K562 (cell line): ENCODE data around the gene COL26A1. TPM values are rescaled to one million over a fixed set of nuclear protein-coding genes. Genes with fewer than 3 reads are reported as not detected.

Experiments used
- ATAC-seq: fragments of 200-7000 bp; cut with Tn5 transposase; 3 replicates; pipeline ENCODE4 v1.9.1; 2020; ENCODE audit warnings: moderate library complexity
- BruUV-seq: library from RNA; stranded (reverse); fragments of 400-500 nt; replicated peaks from 2 replicates; lab custom pipeline; 2021; lab: Mats Ljungman, UMichigan
- CTCF ChIA-PET: fragments of 300-600 bp; formaldehyde crosslinking; extraction: SDS; loops from one replicate; lab custom pipeline; 2021; ENCODE audit warnings: low intra/inter-chr PET ratio; lab: Yijun Ruan, JAX
- POLR2A ChIA-PET: fragments of 300-600, 350-650 bp; sonication (Branson Sonifier 250); formaldehyde crosslinking; extraction: SDS; loops from one replicate; lab custom pipeline; 2021; ENCODE audit warnings: antibody characterized with exemption, inconsistent platforms; lab: Yijun Ruan, JAX
- DNase-seq, 4 experiments: peaks; one replicate each; pipeline versions ENCODE4 v3.0.0 to v3.0.0-alpha.2; 2011 to 2018; ENCODE audit warnings: low spot score in 3 of 4, mixed read lengths in 3 of 4; ENCODE audit errors: extremely low read depth in 1 of 4
- FAIRE-seq: peaks from 2 replicates; lab custom pipeline; 2011; peaks lifted over from hg19 to GRCh38; lab: Jason Lieb, UNC
- H2AFZ ChIP-seq: 2 replicates; pipeline ENCODE4 v1.6.0; 2011; ENCODE audit warnings: low read depth, low read length, control low read depth, inconsistent platforms
- H3K27ac ChIP-seq: fragments of 200-600 bp; 3 replicates; pipeline ENCODE4 v1.8.0; 2011; ENCODE audit warnings: low read depth, mild to moderate bottlenecking, control low read depth, inconsistent platforms, low read length, moderate library complexity, mixed read lengths; ENCODE audit errors: extremely low read depth
- H3K27me3 ChIP-seq, 2 experiments: fragments of 300-600 bp in 1 of 2; 2 replicates in 1 of 2; 3 replicates in 1 of 2; pipeline versions ENCODE4 v1.6.0 to v1.8.0; 2011; ENCODE audit warnings: inconsistent platforms in 2 of 2, low read length in 2 of 2, mild to moderate bottlenecking in 1 of 2, mixed read lengths in 1 of 2, moderate library complexity in 1 of 2; ENCODE audit not compliant: control insufficient read depth in 2 of 2, insufficient read depth in 2 of 2
- H3K36me3 ChIP-seq: fragments of 300-600 bp; 3 replicates; pipeline ENCODE4 v1.8.0; 2011; ENCODE audit warnings: mild to moderate bottlenecking, low read length, inconsistent platforms; ENCODE audit not compliant: control insufficient read depth, insufficient read depth
- H3K4me1 ChIP-seq, 2 experiments: fragments of 200-600 bp in 1 of 2; replicated peaks in 1 of 2; 2 replicates in 1 of 2; 3 replicates in 1 of 2; pipeline versions ENCODE4 v1.5.1 to v1.8.0; 2011; ENCODE audit warnings: inconsistent platforms in 2 of 2, low read length in 2 of 2, mild to moderate bottlenecking in 1 of 2, mixed read lengths in 1 of 2, moderate library complexity in 1 of 2; ENCODE audit not compliant: control insufficient read depth in 2 of 2, insufficient read depth in 2 of 2
- H3K4me2 ChIP-seq: 2 replicates; pipeline ENCODE4 v1.6.1; 2011; ENCODE audit warnings: low read length, control low read depth, inconsistent platforms, mixed read lengths; ENCODE audit not compliant: insufficient read depth
- H3K4me3 ChIP-seq: fragments of 200-600 bp; sonication (generic), shearing (Covaris generic); 2 replicates; pipeline ENCODE4 v1.5.1; 2016; ENCODE audit warnings: control low read depth, inconsistent platforms
- H3K79me2 ChIP-seq: fragments of 200-600 bp; 3 replicates; pipeline ENCODE4 v1.8.0; 2011; ENCODE audit warnings: low read length, inconsistent platforms; ENCODE audit not compliant: control insufficient read depth, insufficient read depth
- H3K9ac ChIP-seq, 2 experiments: 2 replicates each; pipeline versions ENCODE4 v1.6.0 to v1.6.1; 2011; ENCODE audit warnings: low read depth in 2 of 2, low read length in 2 of 2, control low read depth in 1 of 2, inconsistent platforms in 1 of 2, mild to moderate bottlenecking in 1 of 2, mixed read lengths in 1 of 2; ENCODE audit not compliant: insufficient read depth in 1 of 2
- H3K9me1 ChIP-seq: one replicate; pipeline ENCODE4 v1.6.0; 2011; ENCODE audit warnings: inconsistent platforms, mild to moderate bottlenecking, low read length, moderate library complexity; ENCODE audit not compliant: control insufficient read depth, insufficient read depth
- H3K9me3 ChIP-seq: replicated peaks from 2 replicates; pipeline ENCODE4 v1.5.1; 2011; ENCODE audit warnings: low read depth, low read length, inconsistent platforms; ENCODE audit not compliant: control insufficient read depth, insufficient read depth
- H4K20me1 ChIP-seq: replicated peaks from 2 replicates; pipeline ENCODE4 v1.6.1; 2011; ENCODE audit warnings: low read length, inconsistent platforms, mixed read lengths; ENCODE audit not compliant: control insufficient read depth, insufficient read depth
- CXXC5 ChIP-seq: fragments of 250-450 bp; sonication (Bioruptor Pico); IDR thresholded peaks from 2 replicates; pipeline ENCODE4 v1.8.0; 2022; ENCODE audit warnings: inconsistent platforms, mild to moderate bottlenecking, moderate library complexity
- HSF4 ChIP-seq: fragments of 250-450 bp; sonication (Bioruptor Pico); IDR thresholded peaks from 2 replicates; pipeline ENCODE4 v2.1.2; 2022; ENCODE audit warnings: mild to moderate bottlenecking, moderate library complexity, borderline replicate concordance
- IRF2 ChIP-seq: sonication (generic); formaldehyde crosslinking; IDR thresholded peaks from 2 replicates; pipeline ENCODE4 v1.8.1; 2022; ENCODE audit warnings: mild to moderate bottlenecking, missing genetic modification reagents
- MYNN ChIP-seq, 2 experiments: sonication (generic); formaldehyde crosslinking in 1 of 2; IDR thresholded peaks; 2 replicates each; pipeline versions ENCODE4 v1.5.0 to v1.6.1; 2016 to 2020; ENCODE audit warnings: antibody characterized with exemption in 1 of 2, missing genetic modification reagents in 1 of 2
- NCOA2 ChIP-seq, 2 experiments: fragments of 450-650 bp; IDR thresholded peaks; 2 replicates each; pipeline ENCODE4 v1.6.1; 2018; ENCODE audit warnings: mild to moderate bottlenecking in 2 of 2, moderate library complexity in 1 of 2; ENCODE audit not compliant: partially characterized antibody in 2 of 2
- NCOR1 ChIP-seq: fragments of 450-650 bp; IDR thresholded peaks from 2 replicates; pipeline ENCODE4 v1.6.1; 2016; ENCODE audit warnings: mild to moderate bottlenecking, moderate library complexity
- POU5F1 ChIP-seq: fragments of 150-350 bp; IDR thresholded peaks from 2 replicates; pipeline ENCODE4 v1.6.1; 2014; ENCODE audit warnings: borderline replicate concordance, low read length, low read depth, mild to moderate bottlenecking; ENCODE audit not compliant: partially characterized antibody
- SIN3B ChIP-seq: fragments of 450-650 bp; IDR thresholded peaks from 2 replicates; pipeline ENCODE4 v1.6.1; 2017; ENCODE audit warnings: low read depth, mild to moderate bottlenecking, moderate library complexity
- SP1 ChIP-seq: sonication (generic); formaldehyde crosslinking; IDR thresholded peaks from 2 replicates; pipeline ENCODE4 v1.8.1; 2022; ENCODE audit warnings: mild to moderate bottlenecking, missing genetic modification reagents
- STAT5B ChIP-seq: fragments of 250-450 bp; sonication (Bioruptor Pico); IDR thresholded peaks from 2 replicates; pipeline ENCODE4 v1.8.0; 2021; ENCODE audit warnings: mild to moderate bottlenecking, inconsistent platforms
- ZNF12 ChIP-seq: sonication (generic); formaldehyde crosslinking; IDR thresholded peaks from 2 replicates; pipeline ENCODE4 v1.4.0; 2020; ENCODE audit warnings: mild to moderate bottlenecking, missing genetic modification reagents
- ZNF143 ChIP-seq: sonication (generic); formaldehyde crosslinking; IDR thresholded peaks from 2 replicates; pipeline ENCODE4 v1.9.0; 2022; ENCODE audit warnings: mild to moderate bottlenecking, missing genetic modification reagents
- WGBS: fragments of 100-300 bp; shearing (Covaris generic); methylation state at CpG from one replicate; pipeline ENCODE4 v1.1.6; 2016; ENCODE audit warnings: low coverage, mixed read lengths; ENCODE audit not compliant: insufficient coverage; ENCODE audit errors: missing lambda C conversion rate; 5-methylcytosine and 5-hydroxymethylcytosine counted together
- in situ Hi-C: fragments of 300-500 bp; cut with MboI; formaldehyde crosslinking; loops from 4 replicates; pipeline ENCODE4 v1.15.0; 2018; ENCODE audit warnings: inconsistent platforms, mixed read lengths
- intact Hi-C: fragments of 100-400 bp; cut with micrococcal nuclease; formaldehyde crosslinking; loops from 2 replicates; pipeline ENCODE4 v1.14.2; 2022
- polyA plus RNA-seq, 8 experiments: library from polyadenylated mRNA; depleted of rRNA in 4 of 8; stranded (reverse) in 5 of 8; unstranded in 3 of 8; fragments of >200 nt; fragmentation: Nextera tagmentation in 2 of 8; fragmentation: Illumina TruSeq in 1 of 8; extraction: Ambion mirVana in 2 of 8; extraction: Trizol in 1 of 8; gene quantifications; 2 replicates each; pipeline versions ENCODE4 v1.2.1 to v1.2.3, GENCODE V29; 2011 to 2014; ENCODE audit warnings: inconsistent platforms in 1 of 8, missing spikeins in 1 of 8
- total RNA-seq, 7 experiments: library from RNA; depleted of rRNA in 6 of 7; stranded (reverse); fragments of >200 nt in 6 of 7; fragmentation: Illumina TruSeq in 2 of 7; extraction: Trizol in 2 of 7; gene quantifications; 2 replicates each; pipeline versions ENCODE4 v1.2.1 to v1.2.3, GENCODE V29; 2011 to 2021; ENCODE audit warnings: low replicate concordance in 1 of 7
- TF ChIP-seq, protein P1 (sequence below): sonication (generic); formaldehyde crosslinking; IDR thresholded peaks from 2 replicates; pipeline ENCODE4 v1.8.1; 2023; ENCODE audit warnings: missing genetic modification reagents, mild to moderate bottlenecking, borderline replicate concordance
- TF ChIP-seq, protein P2 (sequence below): fragments of 450-650 bp; IDR thresholded peaks from 2 replicates; pipeline ENCODE4 v1.6.1; 2014; ENCODE audit warnings: low read depth, mild to moderate bottlenecking, moderate library complexity, borderline replicate concordance
- TF ChIP-seq, protein P3 (sequence below), 3 experiments: IDR thresholded peaks in 2 of 3; conservative IDR thresholded peaks in 1 of 3; 2 replicates each; pipeline ENCODE4 v1.5.1; 2011 to 2012; ENCODE audit warnings: low read length in 3 of 3, mild to moderate bottlenecking in 3 of 3, control low read depth in 2 of 3, improper control_type of control experiment in 1 of 3, inconsistent platforms in 1 of 3, low read depth in 1 of 3, mixed read lengths in 1 of 3, moderate library complexity in 1 of 3; ENCODE audit not compliant: insufficient read depth in 2 of 3

COL26A1 gene
- total and polyA plus RNA-seq, 9 of the 15 experiments (the other 6 are each of a cell fraction or from before 2014, with no cell fraction given) = 0.04 to 0.39 (median 0.07) TPM; not detected in 5

DNA sequence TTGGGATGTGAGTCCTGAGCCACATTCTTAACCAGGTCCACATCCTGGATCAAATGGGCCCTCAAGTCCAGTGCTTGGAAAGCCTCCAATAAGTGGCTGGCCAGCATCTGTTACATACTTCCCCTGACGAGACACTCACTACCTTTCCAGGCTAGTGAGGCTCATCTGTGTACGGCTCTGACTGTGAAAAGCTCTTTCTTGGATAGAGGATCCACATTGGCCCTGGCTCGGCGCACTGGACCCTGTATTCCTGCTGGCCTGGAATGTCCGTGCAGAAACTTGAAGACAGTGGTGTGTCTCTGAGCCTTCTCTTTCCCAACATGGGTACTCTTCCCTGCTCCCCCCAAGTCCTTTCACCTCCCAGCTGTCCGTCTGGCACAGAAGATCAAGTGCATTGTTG, 230.9 kb downstream of the COL26A1 start:
- H3K4me1 ChIP-seq = peaks cover 0 to 10% of the 10 kb centered on the region in 2 experiments; a peak in 1 of 5 replicates
- H3K27ac ChIP-seq = no peak overlapping the region
- no peak overlapping the region for H3K4me3 ChIP-seq
- H3K4me2 ChIP-seq = no peak overlapping the region
- no peaks in the 10 kb centered on the region for H3K79me2 ChIP-seq
- H3K27me3 ChIP-seq = peaks cover 2 to 40% of the 10 kb centered on the region in 2 experiments; a peak in 3 of 5 replicates
- H3K9me3 ChIP-seq = no peaks in the 10 kb centered on the region
- WGBS = 3% methylated on average over 6 of the region's 6 CpGs
- POLR2A ChIA-PET = interaction anchor here (0.6 kb wide), 2 partner anchors 10 to 410 kb away, joined by 3 read pairs; no protein-coding TSS in a partner anchor
- CTCF ChIA-PET = no interaction called here
- FAIRE-seq (no peak), DNase-seq (no peak), ATAC-seq (no peak)
- no peak overlapping the region for H3K9ac ChIP-seq
- H3K36me3 ChIP-seq = no peaks in the 10 kb centered on the region
- no peaks in the 10 kb centered on the region for H3K9me1 ChIP-seq
- no peaks in the 10 kb centered on the region for H4K20me1 ChIP-seq
- in situ Hi-C loops (no loop called here), intact Hi-C loops (no loop called here)
- BruUV-seq = no TSS peak
- H2AFZ ChIP-seq = no peak overlapping the region
- TF ChIP-seq, protein P1, sequence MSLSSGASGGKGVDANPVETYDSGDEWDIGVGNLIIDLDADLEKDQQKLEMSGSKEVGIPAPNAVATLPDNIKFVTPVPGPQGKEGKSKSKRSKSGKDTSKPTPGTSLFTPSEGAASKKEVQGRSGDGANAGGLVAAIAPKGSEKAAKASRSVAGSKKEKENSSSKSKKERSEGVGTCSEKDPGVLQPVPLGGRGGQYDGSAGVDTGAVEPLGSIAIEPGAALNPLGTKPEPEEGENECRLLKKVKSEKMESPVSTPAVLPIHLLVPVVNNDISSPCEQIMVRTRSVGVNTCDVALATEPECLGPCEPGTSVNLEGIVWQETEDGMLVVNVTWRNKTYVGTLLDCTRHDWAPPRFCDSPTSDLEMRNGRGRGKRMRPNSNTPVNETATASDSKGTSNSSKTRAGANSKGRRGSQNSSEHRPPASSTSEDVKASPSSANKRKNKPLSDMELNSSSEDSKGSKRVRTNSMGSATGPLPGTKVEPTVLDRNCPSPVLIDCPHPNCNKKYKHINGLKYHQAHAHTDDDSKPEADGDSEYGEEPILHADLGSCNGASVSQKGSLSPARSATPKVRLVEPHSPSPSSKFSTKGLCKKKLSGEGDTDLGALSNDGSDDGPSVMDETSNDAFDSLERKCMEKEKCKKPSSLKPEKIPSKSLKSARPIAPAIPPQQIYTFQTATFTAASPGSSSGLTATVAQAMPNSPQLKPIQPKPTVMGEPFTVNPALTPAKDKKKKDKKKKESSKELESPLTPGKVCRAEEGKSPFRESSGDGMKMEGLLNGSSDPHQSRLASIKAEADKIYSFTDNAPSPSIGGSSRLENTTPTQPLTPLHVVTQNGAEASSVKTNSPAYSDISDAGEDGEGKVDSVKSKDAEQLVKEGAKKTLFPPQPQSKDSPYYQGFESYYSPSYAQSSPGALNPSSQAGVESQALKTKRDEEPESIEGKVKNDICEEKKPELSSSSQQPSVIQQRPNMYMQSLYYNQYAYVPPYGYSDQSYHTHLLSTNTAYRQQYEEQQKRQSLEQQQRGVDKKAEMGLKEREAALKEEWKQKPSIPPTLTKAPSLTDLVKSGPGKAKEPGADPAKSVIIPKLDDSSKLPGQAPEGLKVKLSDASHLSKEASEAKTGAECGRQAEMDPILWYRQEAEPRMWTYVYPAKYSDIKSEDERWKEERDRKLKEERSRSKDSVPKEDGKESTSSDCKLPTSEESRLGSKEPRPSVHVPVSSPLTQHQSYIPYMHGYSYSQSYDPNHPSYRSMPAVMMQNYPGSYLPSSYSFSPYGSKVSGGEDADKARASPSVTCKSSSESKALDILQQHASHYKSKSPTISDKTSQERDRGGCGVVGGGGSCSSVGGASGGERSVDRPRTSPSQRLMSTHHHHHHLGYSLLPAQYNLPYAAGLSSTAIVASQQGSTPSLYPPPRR (CRISPR knock-in tag) = no peak
- TF ChIP-seq NCOR1 (no peak), ZNF12 (no peak), SIN3B (no peak), IRF2 (CRISPR knock-in tag) (no peak), POU5F1 (no peak), SP1 (CRISPR knock-in tag) (no peak), STAT5B (CRISPR knock-in tag) (no peak), HSF4 (CRISPR knock-in tag) (no peak), MYNN (IDR thresholded peaks at IDR 0.05) (no peak), MYNN (CRISPR knock-in tag; IDR thresholded peaks at IDR 0.05) (no peak), NCOA2 (IDR thresholded peaks at IDR 0.05; ENCODE audit: partially characterized antibody in 2 of 2) (no peak), ZNF143 (CRISPR knock-in tag) (no peak), CXXC5 (CRISPR knock-in tag) (no peak)
- TF ChIP-seq, protein P2, sequence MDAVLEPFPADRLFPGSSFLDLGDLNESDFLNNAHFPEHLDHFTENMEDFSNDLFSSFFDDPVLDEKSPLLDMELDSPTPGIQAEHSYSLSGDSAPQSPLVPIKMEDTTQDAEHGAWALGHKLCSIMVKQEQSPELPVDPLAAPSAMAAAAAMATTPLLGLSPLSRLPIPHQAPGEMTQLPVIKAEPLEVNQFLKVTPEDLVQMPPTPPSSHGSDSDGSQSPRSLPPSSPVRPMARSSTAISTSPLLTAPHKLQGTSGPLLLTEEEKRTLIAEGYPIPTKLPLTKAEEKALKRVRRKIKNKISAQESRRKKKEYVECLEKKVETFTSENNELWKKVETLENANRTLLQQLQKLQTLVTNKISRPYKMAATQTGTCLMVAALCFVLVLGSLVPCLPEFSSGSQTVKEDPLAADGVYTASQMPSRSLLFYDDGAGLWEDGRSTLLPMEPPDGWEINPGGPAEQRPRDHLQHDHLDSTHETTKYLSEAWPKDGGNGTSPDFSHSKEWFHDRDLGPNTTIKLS = no peak
- TF ChIP-seq, protein P3, sequence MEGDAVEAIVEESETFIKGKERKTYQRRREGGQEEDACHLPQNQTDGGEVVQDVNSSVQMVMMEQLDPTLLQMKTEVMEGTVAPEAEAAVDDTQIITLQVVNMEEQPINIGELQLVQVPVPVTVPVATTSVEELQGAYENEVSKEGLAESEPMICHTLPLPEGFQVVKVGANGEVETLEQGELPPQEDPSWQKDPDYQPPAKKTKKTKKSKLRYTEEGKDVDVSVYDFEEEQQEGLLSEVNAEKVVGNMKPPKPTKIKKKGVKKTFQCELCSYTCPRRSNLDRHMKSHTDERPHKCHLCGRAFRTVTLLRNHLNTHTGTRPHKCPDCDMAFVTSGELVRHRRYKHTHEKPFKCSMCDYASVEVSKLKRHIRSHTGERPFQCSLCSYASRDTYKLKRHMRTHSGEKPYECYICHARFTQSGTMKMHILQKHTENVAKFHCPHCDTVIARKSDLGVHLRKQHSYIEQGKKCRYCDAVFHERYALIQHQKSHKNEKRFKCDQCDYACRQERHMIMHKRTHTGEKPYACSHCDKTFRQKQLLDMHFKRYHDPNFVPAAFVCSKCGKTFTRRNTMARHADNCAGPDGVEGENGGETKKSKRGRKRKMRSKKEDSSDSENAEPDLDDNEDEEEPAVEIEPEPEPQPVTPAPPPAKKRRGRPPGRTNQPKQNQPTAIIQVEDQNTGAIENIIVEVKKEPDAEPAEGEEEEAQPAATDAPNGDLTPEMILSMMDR (IDR thresholded peaks at IDR 0.05 in 2 of 3, conservative IDR thresholded peaks at IDR 0.05 in 1 of 3; ENCODE audit: insufficient read depth in 2 of 3, low read depth in 1 of 3, low read length in 3 of 3) = no peak
